OCI-LY3 (cell line): ENCODE results near the gene RPL13.

Source experiments
- CTCF ChIP-seq: fragments of 200-600, 300-600 bp; sonication (generic); IDR thresholded peaks from 2 replicates; pipeline ENCODE4 v1.5.1; 2014; ENCODE audit warnings: antibody characterized with exemption, low read length, low read depth
- EZH2phosphoT487 ChIP-seq: fragments of 200-600 bp; shearing (Covaris generic); IDR thresholded peaks from 2 replicates; pipeline ENCODE4 v1.6.1; 2018; ENCODE audit warnings: antibody characterized with exemption, mixed run types, low read depth

DNA sequence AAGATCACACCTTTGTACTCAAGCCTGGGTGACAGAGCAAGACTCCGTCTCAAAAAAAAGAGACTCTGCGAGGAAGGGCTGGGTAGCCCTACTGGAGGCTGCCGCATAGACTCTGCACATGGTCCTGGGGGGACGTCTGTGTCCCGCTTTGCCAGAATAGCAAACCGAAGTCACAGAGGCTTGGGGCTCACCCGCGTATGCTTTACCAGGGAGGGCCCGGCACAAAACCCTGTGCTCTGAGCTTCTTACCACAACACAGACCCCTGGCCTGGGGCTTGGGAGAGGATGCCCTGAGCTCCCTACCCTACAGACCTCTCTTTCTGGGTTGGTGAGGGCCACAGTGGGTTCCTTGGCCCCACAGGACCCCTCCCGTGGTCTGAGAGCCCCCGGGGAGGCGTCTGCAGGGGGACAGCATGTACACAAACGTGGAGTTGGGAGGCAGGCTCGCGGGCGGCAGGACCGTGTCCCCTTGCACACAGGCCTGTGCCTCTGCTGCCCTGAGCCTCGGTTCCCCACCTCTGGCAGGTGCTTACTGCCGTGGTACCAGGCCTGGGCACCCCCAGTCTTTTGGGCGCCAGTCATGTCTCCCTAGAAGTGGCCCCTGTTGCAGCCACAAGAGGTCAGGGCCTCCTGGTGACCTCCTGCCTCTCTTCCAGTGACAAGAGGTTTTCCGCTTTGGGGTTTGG, 28.9 kb downstream of the RPL13 start:
- TF ChIP-seq CTCF: no peak
- TF ChIP-seq EZH2phosphoT487: no peak
